HG03432 (cell line): ENCODE data around the gene ARHGAP19.

Experiments
- ATAC-seq: cut with Tn5 transposase; IDR thresholded peaks from one replicate; pipeline ENCODE4 v1.9.1; 2021; ENCODE audit warnings: mild to moderate bottlenecking, moderate library complexity; ENCODE audit not compliant: unreplicated experiment

The ARHGAP19 gene

GRCh38 chr10:97173036-97173435 lies 119.4 kb downstream of the ARHGAP19 start:
- ATAC-seq = no peak
